Mammary epithelial cell (primary cell): Measurements from ENCODE around the gene CREB5.

Source experiments
- EZH2 ChIP-seq: IDR thresholded peaks from 2 replicates; pipeline ENCODE4 v1.6.1; 2012; ENCODE audit warnings: low read length, inconsistent platforms, borderline replicate concordance
- TF ChIP-seq, protein P1 (sequence below), 2 donors: IDR thresholded peaks in 1 of 2; conservative IDR thresholded peaks in 1 of 2; 2 replicates each; pipeline ENCODE4 v1.5.1; 2011 to 2012; ENCODE audit warnings: inconsistent platforms in 2 of 2, low read length in 2 of 2, mild to moderate bottlenecking in 2 of 2, control low read depth in 1 of 2, low read depth in 1 of 2; ENCODE audit not compliant: insufficient read depth in 1 of 2; ENCODE audit errors: extremely low read depth in 1 of 2

DNA sequence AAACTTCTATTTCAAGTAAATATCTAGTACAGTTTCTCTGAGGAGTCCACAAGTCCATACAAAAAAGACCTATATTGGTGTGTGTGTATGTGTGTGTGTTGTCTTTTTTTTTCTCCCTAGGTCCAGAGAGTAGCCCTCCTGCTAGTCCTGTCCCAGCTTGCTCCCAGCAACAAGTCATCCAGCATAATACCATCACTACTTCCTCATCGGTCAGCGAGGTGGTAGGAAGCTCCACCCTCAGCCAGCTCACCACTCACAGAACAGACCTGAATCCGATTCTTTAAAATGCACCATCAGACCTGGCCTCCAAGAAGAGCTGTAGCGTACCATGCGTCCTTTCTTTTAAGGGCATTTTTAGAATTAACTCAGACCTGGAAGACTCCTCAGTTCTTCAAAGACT is 406.7 kb downstream of the CREB5 start:
- TF ChIP-seq, protein P1, sequence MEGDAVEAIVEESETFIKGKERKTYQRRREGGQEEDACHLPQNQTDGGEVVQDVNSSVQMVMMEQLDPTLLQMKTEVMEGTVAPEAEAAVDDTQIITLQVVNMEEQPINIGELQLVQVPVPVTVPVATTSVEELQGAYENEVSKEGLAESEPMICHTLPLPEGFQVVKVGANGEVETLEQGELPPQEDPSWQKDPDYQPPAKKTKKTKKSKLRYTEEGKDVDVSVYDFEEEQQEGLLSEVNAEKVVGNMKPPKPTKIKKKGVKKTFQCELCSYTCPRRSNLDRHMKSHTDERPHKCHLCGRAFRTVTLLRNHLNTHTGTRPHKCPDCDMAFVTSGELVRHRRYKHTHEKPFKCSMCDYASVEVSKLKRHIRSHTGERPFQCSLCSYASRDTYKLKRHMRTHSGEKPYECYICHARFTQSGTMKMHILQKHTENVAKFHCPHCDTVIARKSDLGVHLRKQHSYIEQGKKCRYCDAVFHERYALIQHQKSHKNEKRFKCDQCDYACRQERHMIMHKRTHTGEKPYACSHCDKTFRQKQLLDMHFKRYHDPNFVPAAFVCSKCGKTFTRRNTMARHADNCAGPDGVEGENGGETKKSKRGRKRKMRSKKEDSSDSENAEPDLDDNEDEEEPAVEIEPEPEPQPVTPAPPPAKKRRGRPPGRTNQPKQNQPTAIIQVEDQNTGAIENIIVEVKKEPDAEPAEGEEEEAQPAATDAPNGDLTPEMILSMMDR (conservative IDR thresholded peaks at IDR 0.05 in 1 of 2, IDR thresholded peaks at IDR 0.05 in 1 of 2; ENCODE audit: extremely low read depth in 1 of 2, insufficient read depth in 1 of 2, low read depth in 1 of 2, low read length in 2 of 2), result no peak
- no peak for TF ChIP-seq EZH2
